Activated CD4-positive, alpha-beta T cell treated with anti-CD3 and anti-CD28 coated beads, Interleukin-2, amount 10 ng/mL, durations not matched to agents 7 days and 5 days (primary cell): Measurements from ENCODE around the gene UNC119B. TPM values are rescaled to one million over a fixed set of nuclear protein-coding genes. Genes with fewer than 3 reads are reported as not detected.
"Not testable (repeated sequence)": the region's sequence is repeated elsewhere in the genome, so short reads cannot be mapped to it uniquely, and the experiment has no call there.

Experiments
- CTCF ChIA-PET: fragments of 350-600 bp; sonication (Branson Sonifier 250); formaldehyde crosslinking; loops from one replicate; lab custom pipeline; 2021; ENCODE audit warnings: antibody characterized with exemption; lab: Charles Lee
- POLR2A ChIA-PET: fragments of 350-600 bp; sonication (Branson Sonifier 250); formaldehyde crosslinking; loops from one replicate; lab custom pipeline; 2021; ENCODE audit warnings: antibody characterized with exemption; lab: Charles Lee
- DNase-seq: peaks from one replicate; pipeline ENCODE4 v3.0.0-alpha.2; 2020
- H3K27ac Mint-ChIP-seq: one replicate; pipeline ENCODE4 v1.8.0; 2021; ENCODE audit warnings: mild to moderate bottlenecking, moderate library complexity, mixed read lengths
- H3K27me3 Mint-ChIP-seq: one replicate; pipeline ENCODE4 v1.8.0; 2021; ENCODE audit warnings: mixed read lengths
- H3K36me3 Mint-ChIP-seq: one replicate; pipeline ENCODE4 v1.8.0; 2021; ENCODE audit warnings: low read depth, mixed read lengths
- H3K4me1 Mint-ChIP-seq: one replicate; pipeline ENCODE4 v1.8.0; 2021; ENCODE audit warnings: mixed read lengths
- H3K4me3 Mint-ChIP-seq: one replicate; pipeline ENCODE4 v1.8.0; 2021; ENCODE audit warnings: mild to moderate bottlenecking, moderate library complexity, mixed read lengths
- H3K9me3 Mint-ChIP-seq: one replicate; pipeline ENCODE4 v1.8.0; 2021; ENCODE audit warnings: mixed read lengths
- total RNA-seq, 2 experiments: library from RNA; stranded (reverse); gene quantifications; one replicate each; pipeline ENCODE4 v1.2.3, GENCODE V29; 2021

UNC119B gene
- total RNA-seq, result 10 to 100 TPM; 18.3 to 21.7 TPM

GRCh38 chr12:120710031-120710804 lies at the start of gene UNC119B:
UNC119B (plus strand) TSS chr12:120710458; CDS start chr12:120710475, 17 bp downstream.
- CTCF ChIA-PET, result interaction anchor here (0.9 to 2.4 kb wide), 8 partner anchors 10 to 63 kb away, joined by 3 to 7 read pairs (median 3); no protein-coding TSS in a partner anchor
- Mint-ChIP-seq H3K4me3 (peak within 1 kb of the TSS; percentile 84), H3K27ac (peak within 1 kb of the TSS; percentile 83), H3K36me3 (peaks cover 13% of the 10 kb centered on the region), H3K27me3 (no peaks in the 10 kb centered on the region), H3K9me3 (no peaks in the 10 kb centered on the region), H3K4me1 (peaks cover 36% of the 10 kb centered on the region)
- POLR2A ChIA-PET, result no interaction called here
- DNase-seq, result peak; percentile 74

- H3K36me3 Mint-ChIP-seq, result no peaks in the 10 kb centered on the region
- H3K9me3 Mint-ChIP-seq, result no peaks in the 10 kb centered on the region
- POLR2A ChIA-PET, result no interaction called here
- H3K27me3 Mint-ChIP-seq, result no peaks in the 10 kb centered on the region
- CTCF ChIA-PET, result interaction anchor here (1.5 to 4.8 kb wide), 2 partner anchors 13 to 186 kb away, joined by 3 to 39 read pairs; no protein-coding TSS in a partner anchor
- no peak overlapping the region for H3K4me3 Mint-ChIP-seq
- no peaks in the 10 kb centered on the region for H3K4me1 Mint-ChIP-seq
- no peak for DNase-seq
- no peak overlapping the region for H3K27ac Mint-ChIP-seq
These were observed 48.8 kb upstream of the UNC119B start for GRCh38 chr12:120661432-120661831.

- DNase-seq, result no peak
- Mint-ChIP-seq H3K27me3 (no peaks in the 10 kb centered on the region), H3K9me3 (no peaks in the 10 kb centered on the region), H3K4me3 (no peak overlapping the region), H3K4me1 (no peaks in the 10 kb centered on the region), H3K36me3 (no peaks in the 10 kb centered on the region), H3K27ac (no peak overlapping the region)
- CTCF ChIA-PET, result interaction anchor here (0.6 to 1.4 kb wide), 2 partner anchors 13 to 154 kb away, joined by 4 read pairs; no protein-coding TSS in a partner anchor
- POLR2A ChIA-PET, result no interaction called here
These were observed 47.4 kb upstream of the UNC119B start for GRCh38 chr12:120662879-120663278.

GRCh38 chr12:120663741-120664140 lies 46.5 kb upstream of the UNC119B start:
- no peak for DNase-seq
- no peak overlapping the region for H3K27ac Mint-ChIP-seq
- ChIA-PET CTCF (interaction anchor here (1.4 kb wide), 1 partner anchor 14 kb away, joined by 4 read pairs; no protein-coding TSS in a partner anchor), POLR2A (no interaction called here)
- H3K27me3 Mint-ChIP-seq, result no peaks in the 10 kb centered on the region
- H3K4me3 Mint-ChIP-seq, result no peak overlapping the region
- H3K9me3 Mint-ChIP-seq, result no peaks in the 10 kb centered on the region
- no peaks in the 10 kb centered on the region for H3K36me3 Mint-ChIP-seq
- H3K4me1 Mint-ChIP-seq, result no peaks in the 10 kb centered on the region

- Mint-ChIP-seq H3K4me3 (no peak overlapping the region), H3K36me3 (no peaks in the 10 kb centered on the region), H3K27me3 (peaks cover 3% of the 10 kb centered on the region), H3K4me1 (no peaks in the 10 kb centered on the region), H3K27ac (no peak overlapping the region), H3K9me3 (no peaks in the 10 kb centered on the region)
- CTCF ChIA-PET, result interaction anchor here (0.7 to 2.1 kb wide), 4 partner anchors 9 to 290 kb away, joined by 4 to 5 read pairs (median 5); no protein-coding TSS in a partner anchor
- DNase-seq, result no peak
- POLR2A ChIA-PET, result no interaction called here
These were observed 43.5 kb upstream of the UNC119B start for GRCh38 chr12:120666571-120667390.

GRCh38 chr12:120668091-120668867 lies 42.0 kb upstream of the UNC119B start:
- Mint-ChIP-seq H3K36me3 (no peaks in the 10 kb centered on the region), H3K27me3 (peaks cover 3% of the 10 kb centered on the region), H3K9me3 (no peaks in the 10 kb centered on the region), H3K4me3 (no peak overlapping the region), H3K4me1 (no peaks in the 10 kb centered on the region), H3K27ac (no peak overlapping the region)
- CTCF ChIA-PET, result interaction anchor here (1.6 to 2.1 kb wide), 3 partner anchors 10 to 19 kb away, joined by 4 to 5 read pairs (median 5); no protein-coding TSS in a partner anchor
- POLR2A ChIA-PET, result no interaction called here
- DNase-seq, result no peak

- no peak overlapping the region for H3K4me3 Mint-ChIP-seq
- H3K9me3 Mint-ChIP-seq, result no peaks in the 10 kb centered on the region
- no peaks in the 10 kb centered on the region for H3K4me1 Mint-ChIP-seq
- H3K27me3 Mint-ChIP-seq, result peaks cover 3% of the 10 kb centered on the region
- ChIA-PET CTCF (interaction anchor here (1.8 kb wide), 1 partner anchor 11 kb away, joined by 4 read pairs; no protein-coding TSS in a partner anchor), POLR2A (no interaction called here)
- H3K36me3 Mint-ChIP-seq, result no peaks in the 10 kb centered on the region
- no peak overlapping the region for H3K27ac Mint-ChIP-seq
- no peak for DNase-seq
These were observed 41.1 kb upstream of the UNC119B start for GRCh38 chr12:120668868-120669840.

- POLR2A ChIA-PET, H3K4me3 Mint-ChIP-seq, H3K36me3 Mint-ChIP-seq, H3K9me3 Mint-ChIP-seq, DNase-seq, H3K4me1 Mint-ChIP-seq, H3K27ac Mint-ChIP-seq, H3K27me3 Mint-ChIP-seq: not testable (repeated sequence)
- CTCF ChIA-PET, result interaction anchor here (0.5 to 1.8 kb wide), 4 partner anchors 12 to 288 kb away, joined by 3 to 9 read pairs (median 4); no protein-coding TSS in a partner anchor
These were observed 40.0 kb upstream of the UNC119B start for GRCh38 chr12:120670237-120670636.

- H3K27ac Mint-ChIP-seq, result no peak overlapping the region
- H3K4me1 Mint-ChIP-seq, result no peaks in the 10 kb centered on the region
- no peak overlapping the region for H3K4me3 Mint-ChIP-seq
- peaks cover 8% of the 10 kb centered on the region for H3K27me3 Mint-ChIP-seq
- ChIA-PET POLR2A (no interaction called here), CTCF (interaction anchor here (0.6 to 1.4 kb wide), 3 partner anchors 22 to 510 kb away, joined by 3 to 9 read pairs (median 4); no protein-coding TSS in a partner anchor)
- no peaks in the 10 kb centered on the region for H3K9me3 Mint-ChIP-seq
- no peaks in the 10 kb centered on the region for H3K36me3 Mint-ChIP-seq
- no peak for DNase-seq
These were observed 39.6 kb upstream of the UNC119B start for GRCh38 chr12:120670667-120671066.

- Mint-ChIP-seq H3K9me3 (no peaks in the 10 kb centered on the region), H3K27ac (no peak overlapping the region), H3K27me3 (peaks cover 8% of the 10 kb centered on the region), H3K4me1 (peaks cover 15% of the 10 kb centered on the region), H3K4me3 (no peak overlapping the region), H3K36me3 (no peaks in the 10 kb centered on the region)
- ChIA-PET POLR2A (no interaction called here), CTCF (interaction anchor here (0.6 to 1.6 kb wide), 2 partner anchors 25 to 38 kb away, joined by 3 to 4 read pairs; no protein-coding TSS in a partner anchor)
- no peak for DNase-seq
These were observed 36.1 kb upstream of the UNC119B start for GRCh38 chr12:120674097-120674636.
